ENCODE measurements around the gene FRMD6. TPM values are rescaled to one million over a fixed set of nuclear protein-coding genes. Genes with fewer than 3 reads are reported as not detected.

The FRMD6 gene
- total RNA-seq, 1 experiment from 2014 or later, result 11.4 TPM

- TF ChIP-seq ZFX (IDR thresholded peaks at IDR 0.05) (no peak), EGR1 (IDR thresholded peaks at IDR 0.05; ENCODE audit: low read depth) (no peak), ELF1 (IDR thresholded peaks at IDR 0.05; ENCODE audit: borderline replicate concordance, low read depth) (no peak), ZNF274 (IDR thresholded peaks at IDR 0.05; ENCODE audit: low read depth, low read length) (no peak), ATF3 (IDR thresholded peaks at IDR 0.05) (no peak), ZBTB33 (IDR thresholded peaks at IDR 0.05; ENCODE audit: extremely low read depth, insufficient replicate concordance, low read length) (no peak), SRF (IDR thresholded peaks at IDR 0.05; ENCODE audit: low read depth) (no peak), POLR2AphosphoS5 (IDR thresholded peaks at IDR 0.05; ENCODE audit: low read depth, low read length) (no peak), CBX3 (IDR thresholded peaks at IDR 0.05; ENCODE audit: low read depth) (no peak), RAD21 (IDR thresholded peaks at IDR 0.05; ENCODE audit: low read depth) (no peak), YY1 (IDR thresholded peaks at IDR 0.05; ENCODE audit: extremely low read depth, insufficient replicate concordance, low read depth, low read length) (no peak), CEBPB (IDR thresholded peaks at IDR 0.05; ENCODE audit: low read depth) (no peak)
Observed at GRCh38 chr14:51730098-51730497, 78.4 kb downstream of the FRMD6 start (continued).

GRCh38 chr14:51730684-51731083, 79.0 kb downstream of the FRMD6 start:
- intact Hi-C loops (cut with micrococcal nuclease), result no loop called here
- DNase-seq (ENCODE audit: low read depth, low spot score), result no peak
- Histone ChIP-seq H3K9ac (ENCODE audit: low read length) (no peak overlapping the region), H3K79me2 (ENCODE audit: insufficient read depth, low read length) (no peaks in the 10 kb centered on the region), H3K4me1 (ENCODE audit: control insufficient read depth in 1 of 2, insufficient read depth in 2 of 2, low read length in 2 of 2) (no peaks in the 10 kb centered on the region), H3K4me3 (replicated peaks in 1 of 2; ENCODE audit: low read depth in 1 of 2, low read length in 2 of 2) (no peak overlapping the region), H3K9me2 (ENCODE audit: insufficient read depth) (no peaks in the 10 kb centered on the region), H3K9me3 (ENCODE audit: control insufficient read depth in 1 of 2, insufficient read depth in 1 of 2, low read depth in 1 of 2, low read length in 2 of 2) (no peaks in the 10 kb centered on the region), H4K20me1 (ENCODE audit: insufficient read depth) (no peaks in the 10 kb centered on the region), H3K4me2 (ENCODE audit: low read length) (no peak overlapping the region), H2AFZ (ENCODE audit: low read depth, low read length, poor library complexity, severe bottlenecking) (no peak overlapping the region), H3K27me3 (ENCODE audit: insufficient read depth, low read length) (no peaks in the 10 kb centered on the region), H3K27ac (ENCODE audit: low read depth, low read length) (no peak overlapping the region), H3K36me3 (ENCODE audit: control insufficient read depth in 1 of 2, insufficient read depth in 2 of 2, low read length in 2 of 2) (peaks cover 0 to 6% of the 10 kb centered on the region in 2 experiments; a peak in 2 of 4 replicates)
- BruUV-seq (replicated peaks), result no TSS peak
- ChIA-PET CTCF (interaction anchor here (0.6 kb wide), 1 partner anchor 1418 kb away, joined by 3 read pairs; no protein-coding TSS in a partner anchor), RAD21 (ENCODE audit: low non-redundant PET in 1 of 2, low total read pairs in 2 of 2, uncharacterized antibody in 2 of 2, unreplicated experiment in 2 of 2) (no interaction called here), POLR2A (no interaction called here)
- ATAC-seq, result no peak
- TF ChIP-seq JUND (IDR thresholded peaks at IDR 0.05), result no peak
- TF ChIP-seq CTCF (IDR thresholded peaks at IDR 0.05 in 2 of 3, conservative IDR thresholded peaks at IDR 0.05 in 1 of 3; ENCODE audit: borderline replicate concordance in 1 of 3, insufficient read depth in 1 of 3, low read depth in 2 of 3, low read length in 2 of 3), result no peak
- no peak for TF ChIP-seq YY1 (IDR thresholded peaks at IDR 0.05; ENCODE audit: extremely low read depth, insufficient replicate concordance, low read depth, low read length)
- TF ChIP-seq RAD21 (IDR thresholded peaks at IDR 0.05; ENCODE audit: low read depth), result no peak
- TF ChIP-seq SRF (IDR thresholded peaks at IDR 0.05; ENCODE audit: low read depth), result no peak
- TF ChIP-seq EZH2 (IDR thresholded peaks at IDR 0.05), result no peak
- no peak for TF ChIP-seq FOSL1 (IDR thresholded peaks at IDR 0.05; ENCODE audit: low read depth)
- no peak for TF ChIP-seq ZNF274 (IDR thresholded peaks at IDR 0.05; ENCODE audit: low read depth, low read length)
- TF ChIP-seq SP1 (IDR thresholded peaks at IDR 0.05; ENCODE audit: low read depth), result no peak
- no peak for TF ChIP-seq CEBPB (IDR thresholded peaks at IDR 0.05; ENCODE audit: low read depth)
- no peak for TF ChIP-seq CBX3 (IDR thresholded peaks at IDR 0.05; ENCODE audit: low read depth)
- TF ChIP-seq SIN3A (IDR thresholded peaks at IDR 0.05; ENCODE audit: low read depth), result no peak

All from HCT116 (cell line).